Jurkat, Clone E6-1 (cell line): Measurements from ENCODE around the gene THSD7B. TPM values are rescaled to one million over a fixed set of nuclear protein-coding genes. Genes with fewer than 3 reads are reported as not detected.
"Not testable (repeated sequence)": the region's sequence is repeated elsewhere in the genome, so short reads cannot be mapped to it uniquely, and the experiment has no call there.

Experiments
- DNase-seq: peaks from one replicate; pipeline ENCODE4 v3.0.0-alpha.2; 2011; ENCODE audit warnings: low read depth, low spot score
- H3K4me3 ChIP-seq: 2 replicates; pipeline ENCODE4 v1.5.1; 2011; ENCODE audit warnings: mild to moderate bottlenecking, low read length, control low read depth, moderate library complexity
- polyA plus RNA-seq: library from polyadenylated mRNA; unstranded; fragments of >200 nt; gene quantifications from one replicate; pipeline ENCODE4 v1.2.1, GENCODE V29; 2012; ENCODE audit warnings: missing spikeins; ENCODE audit not compliant: insufficient read length, insufficient read depth

Gene THSD7B
- polyA plus RNA-seq: 0.58 TPM

GRCh38 chr2:136765256-136766072, at the start of gene THSD7B:
Gene THSD7B (plus strand): TSS chr2:136765545. CDS start chr2:136882179, 116,634 bp downstream.
- no peak for DNase-seq
- H3K4me3 ChIP-seq: no peak within 1 kb of the TSS

- H3K4me3 ChIP-seq: no peak overlapping the region
- DNase-seq: no peak
Measured at GRCh38 chr2:136718273-136718672, 47.1 kb upstream of the THSD7B start.

GRCh38 chr2:136727973-136728699, 37.2 kb upstream of the THSD7B start:
- no peak for DNase-seq
- H3K4me3 ChIP-seq: no peak overlapping the region

- no peak overlapping the region for H3K4me3 ChIP-seq
- DNase-seq: no peak
Measured at GRCh38 chr2:136736236-136736635, 29.1 kb upstream of the THSD7B start.

- no peak for DNase-seq
- no peak overlapping the region for H3K4me3 ChIP-seq
Measured at GRCh38 chr2:136738044-136738443, 27.3 kb upstream of the THSD7B start.

- no peak for DNase-seq
- no peak overlapping the region for H3K4me3 ChIP-seq
Measured at GRCh38 chr2:136741471-136741870, 23.9 kb upstream of the THSD7B start.

- no peak overlapping the region for H3K4me3 ChIP-seq
- no peak for DNase-seq
Measured at GRCh38 chr2:136750065-136750464, 15.3 kb upstream of the THSD7B start.

GRCh38 chr2:136751406-136751805, 13.9 kb upstream of the THSD7B start:
- peak; percentile 21 for DNase-seq
- H3K4me3 ChIP-seq: no peak overlapping the region

- not testable (repeated sequence) for H3K4me3 ChIP-seq, DNase-seq
Measured at GRCh38 chr2:136758504-136758903, 6.8 kb upstream of the THSD7B start.

GRCh38 chr2:136764452-136765255, 691 bp upstream of the THSD7B start:
- no peak overlapping the region for H3K4me3 ChIP-seq
- DNase-seq: peak; percentile 36

- no peak for DNase-seq
- H3K4me3 ChIP-seq: no peak overlapping the region
Measured at GRCh38 chr2:136766073-136766404, 694 bp downstream of the THSD7B start.

GRCh38 chr2:136767030-136767429, 1.7 kb downstream of the THSD7B start:
- no peak for DNase-seq
- no peak overlapping the region for H3K4me3 ChIP-seq

GRCh38 chr2:136769871-136770270, 4.5 kb downstream of the THSD7B start:
- H3K4me3 ChIP-seq: no peak overlapping the region
- no peak for DNase-seq

GRCh38 chr2:136770384-136770783, 5.0 kb downstream of the THSD7B start:
- DNase-seq: no peak
- no peak overlapping the region for H3K4me3 ChIP-seq

GRCh38 chr2:136777391-136777790, 12.0 kb downstream of the THSD7B start:
- H3K4me3 ChIP-seq: no peak overlapping the region
- no peak for DNase-seq

- no peak overlapping the region for H3K4me3 ChIP-seq
- DNase-seq: no peak
Measured at GRCh38 chr2:136783856-136784255, 18.5 kb downstream of the THSD7B start.

GRCh38 chr2:136785215-136785614, 19.9 kb downstream of the THSD7B start:
- DNase-seq: no peak
- no peak overlapping the region for H3K4me3 ChIP-seq

GRCh38 chr2:136787970-136788369, 22.6 kb downstream of the THSD7B start:
- H3K4me3 ChIP-seq: no peak overlapping the region
- no peak for DNase-seq

- peak; percentile 6 for DNase-seq
- no peak overlapping the region for H3K4me3 ChIP-seq
Measured at GRCh38 chr2:136796339-136796738, 31.0 kb downstream of the THSD7B start.

GRCh38 chr2:136798766-136799165, 33.4 kb downstream of the THSD7B start:
- no peak for DNase-seq
- no peak overlapping the region for H3K4me3 ChIP-seq
